BJ (cell line): Measurements from ENCODE around the gene BTD. TPM values are rescaled to one million over a fixed set of nuclear protein-coding genes. Genes with fewer than 3 reads are reported as not detected.

Experiments used
- CTCF ChIA-PET: fragments of 350-600 bp; formaldehyde crosslinking; extraction: SDS; loops from one replicate; lab custom pipeline; 2021; ENCODE audit warnings: antibody characterized with exemption, inconsistent platforms; lab: Yijun Ruan, JAX
- POLR2A ChIA-PET: fragments of 300-600 bp; sonication (Branson Sonifier 250); formaldehyde crosslinking; extraction: SDS; loops from one replicate; lab custom pipeline; 2021; ENCODE audit warnings: antibody characterized with exemption; lab: Charles Lee
- DNase-seq: peaks from one replicate; pipeline ENCODE4 v3.0.0-alpha.2; 2011; ENCODE audit warnings: low read depth
- H3K27me3 ChIP-seq: 2 replicates; pipeline ENCODE4 v1.6.0; 2011; ENCODE audit warnings: low read length; ENCODE audit not compliant: control insufficient read depth, insufficient read depth
- H3K36me3 ChIP-seq: 2 replicates; pipeline ENCODE4 v1.5.1; 2011; ENCODE audit warnings: low read length; ENCODE audit not compliant: control insufficient read depth, insufficient read depth
- H3K4me3 ChIP-seq: 2 replicates; pipeline ENCODE4 v1.5.1; 2011; ENCODE audit warnings: low read depth, mild to moderate bottlenecking, control low read depth, low read length
- polyA plus RNA-seq: library from polyadenylated mRNA; depleted of rRNA; stranded (reverse); fragments of >200 nt; gene quantifications from 2 replicates; pipeline ENCODE4 v1.2.3, GENCODE V29; 2011
- TF ChIP-seq, protein P1 (sequence below): IDR thresholded peaks from 2 replicates; pipeline ENCODE4 v1.5.1; 2011; ENCODE audit warnings: low read depth, mild to moderate bottlenecking, control low read depth, inconsistent platforms, low read length, moderate library complexity; ENCODE audit not compliant: insufficient read depth

BTD gene
- polyA plus RNA-seq, 1 experiment, result 24.8 TPM

DNA sequence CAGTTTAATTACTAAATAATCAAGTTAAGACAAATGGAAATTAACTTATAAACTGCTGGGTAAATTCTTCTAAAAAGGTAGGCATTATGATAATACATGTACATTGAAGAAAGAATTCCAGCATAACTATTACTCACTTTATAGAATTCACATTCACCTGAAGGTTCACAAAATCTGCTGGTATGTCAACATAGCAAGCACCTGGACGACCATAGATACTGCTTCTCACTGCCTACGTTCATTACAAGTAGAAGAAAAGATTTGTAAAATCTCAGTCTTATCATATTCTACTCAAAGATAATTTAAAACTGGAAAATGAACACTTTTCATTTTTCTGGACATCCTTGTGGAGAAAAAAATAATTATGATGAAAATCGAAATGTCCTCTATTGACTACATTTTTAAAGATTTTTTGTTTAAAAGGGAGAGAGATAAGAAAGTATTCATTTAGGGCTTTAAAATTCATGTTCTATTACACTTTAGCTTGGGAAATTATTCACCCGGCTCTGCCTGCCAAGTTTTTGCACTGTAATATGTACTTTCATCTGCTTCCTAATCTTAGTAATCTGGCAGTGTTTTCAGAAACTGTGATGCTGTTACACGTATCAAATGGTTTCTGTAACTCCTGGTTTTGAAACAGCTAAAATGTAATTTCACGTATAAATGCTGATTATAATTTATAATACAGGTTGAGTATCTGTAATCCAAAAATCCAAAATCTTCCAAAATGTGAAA is 16.3 kb upstream of the BTD start:
- TF ChIP-seq, protein P1, sequence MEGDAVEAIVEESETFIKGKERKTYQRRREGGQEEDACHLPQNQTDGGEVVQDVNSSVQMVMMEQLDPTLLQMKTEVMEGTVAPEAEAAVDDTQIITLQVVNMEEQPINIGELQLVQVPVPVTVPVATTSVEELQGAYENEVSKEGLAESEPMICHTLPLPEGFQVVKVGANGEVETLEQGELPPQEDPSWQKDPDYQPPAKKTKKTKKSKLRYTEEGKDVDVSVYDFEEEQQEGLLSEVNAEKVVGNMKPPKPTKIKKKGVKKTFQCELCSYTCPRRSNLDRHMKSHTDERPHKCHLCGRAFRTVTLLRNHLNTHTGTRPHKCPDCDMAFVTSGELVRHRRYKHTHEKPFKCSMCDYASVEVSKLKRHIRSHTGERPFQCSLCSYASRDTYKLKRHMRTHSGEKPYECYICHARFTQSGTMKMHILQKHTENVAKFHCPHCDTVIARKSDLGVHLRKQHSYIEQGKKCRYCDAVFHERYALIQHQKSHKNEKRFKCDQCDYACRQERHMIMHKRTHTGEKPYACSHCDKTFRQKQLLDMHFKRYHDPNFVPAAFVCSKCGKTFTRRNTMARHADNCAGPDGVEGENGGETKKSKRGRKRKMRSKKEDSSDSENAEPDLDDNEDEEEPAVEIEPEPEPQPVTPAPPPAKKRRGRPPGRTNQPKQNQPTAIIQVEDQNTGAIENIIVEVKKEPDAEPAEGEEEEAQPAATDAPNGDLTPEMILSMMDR, result no peak
- no peaks in the 10 kb centered on the region for H3K27me3 ChIP-seq
- ChIA-PET CTCF (no interaction called here), POLR2A (no interaction called here)
- H3K4me3 ChIP-seq, result no peak overlapping the region
- peaks cover 4% of the 10 kb centered on the region; the same call in 1 of the 2 replicates for H3K36me3 ChIP-seq
- DNase-seq, result no peak

DNA sequence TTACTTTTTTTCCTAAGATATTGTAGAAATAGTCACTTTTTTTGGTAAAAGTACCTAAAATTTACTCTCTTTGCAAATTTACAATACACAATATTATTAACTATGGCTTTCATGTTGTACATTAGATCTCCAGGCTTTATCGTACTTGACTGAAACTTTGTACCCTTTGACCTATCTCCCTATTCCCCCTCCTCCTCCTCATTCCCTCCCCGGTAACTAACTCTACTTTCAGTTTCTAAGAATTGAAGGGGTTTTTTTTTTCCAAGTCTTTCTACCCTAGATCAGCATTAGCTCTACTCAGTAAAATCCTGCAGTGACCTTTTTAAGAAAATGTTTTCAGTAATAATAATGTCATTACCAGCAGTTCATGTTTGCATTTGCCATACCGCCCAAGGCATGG is 10.3 kb upstream of the BTD start:
- no peak for DNase-seq
- ChIA-PET POLR2A (no interaction called here), CTCF (interaction anchor here (1.3 kb wide), 1 partner anchor 11 kb away, joined by 3 read pairs; no protein-coding TSS in a partner anchor)

DNA sequence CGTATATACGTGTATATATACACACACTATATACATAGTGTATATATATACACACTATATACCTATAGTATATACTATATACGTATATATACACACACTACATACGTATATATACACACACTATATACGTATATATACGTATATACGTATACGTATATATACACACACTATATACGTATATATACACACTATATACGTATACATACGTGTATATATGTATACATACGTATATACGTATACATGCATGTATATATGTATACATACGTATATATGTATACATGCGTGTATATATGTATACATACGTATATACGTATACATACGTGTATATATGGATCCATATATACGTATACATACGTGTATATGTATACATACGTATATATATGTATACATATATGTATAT is 9.6 kb upstream of the BTD start:
- CTCF ChIA-PET, result no interaction called here
- TF ChIP-seq, protein P1, result no peak
- Histone ChIP-seq H3K36me3 (peaks cover 4% of the 10 kb centered on the region; the same call in 1 of the 2 replicates), H3K4me3 (no peak overlapping the region), H3K27me3 (no peaks in the 10 kb centered on the region)
- POLR2A ChIA-PET, result no interaction called here
- no peak for DNase-seq

More for the DNA sequence above, 10.3 kb upstream of the BTD start:
- H3K36me3 ChIP-seq, result peaks cover 4% of the 10 kb centered on the region; the same call in 1 of the 2 replicates
- H3K27me3 ChIP-seq, result no peaks in the 10 kb centered on the region
- no peak overlapping the region for H3K4me3 ChIP-seq
- TF ChIP-seq, protein P1, result no peak

DNA sequence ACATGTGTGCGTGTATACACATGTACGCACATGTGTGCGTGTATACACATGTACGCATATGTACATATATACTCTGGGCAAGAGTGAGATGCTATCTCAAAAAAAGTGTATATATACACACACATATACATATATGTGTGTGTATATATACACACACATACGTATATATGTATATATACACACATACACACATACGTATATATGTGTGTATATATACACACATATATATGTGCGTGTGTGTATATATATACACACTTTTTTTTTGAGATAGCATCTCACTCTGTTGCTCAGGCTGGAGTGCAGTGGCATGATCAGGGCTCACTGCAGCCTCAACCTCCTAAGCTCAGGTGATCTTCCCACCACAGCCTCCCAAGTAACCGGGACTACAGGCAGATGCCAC is 8.6 kb upstream of the BTD start:
- no peak overlapping the region for H3K4me3 ChIP-seq
- no peaks in the 10 kb centered on the region for H3K27me3 ChIP-seq
- ChIA-PET CTCF (no interaction called here), POLR2A (no interaction called here)
- TF ChIP-seq, protein P1, result no peak
- DNase-seq, result no peak
- peaks cover 4% of the 10 kb centered on the region; the same call in 1 of the 2 replicates for H3K36me3 ChIP-seq

DNA sequence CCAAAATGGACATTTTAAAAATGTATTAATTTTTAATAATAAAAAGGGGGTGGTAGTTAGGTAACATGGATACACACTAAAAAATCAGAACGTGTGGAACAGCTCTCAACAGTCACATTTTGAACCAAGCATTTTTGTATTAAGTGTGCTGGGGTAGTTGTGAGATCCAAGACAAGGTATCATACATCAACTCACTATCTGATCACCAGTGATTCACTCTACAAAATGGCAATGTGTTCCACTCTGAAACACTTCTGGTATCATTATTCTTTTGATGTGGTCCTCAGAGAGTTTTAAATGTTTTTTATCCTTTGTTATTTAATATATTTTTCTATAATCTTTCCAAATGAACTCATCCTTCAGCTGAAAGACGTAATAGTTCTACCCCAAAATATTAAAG is 5.6 kb upstream of the BTD start:
- no peaks in the 10 kb centered on the region for H3K36me3 ChIP-seq
- CTCF ChIA-PET, result no interaction called here

More for the DNA sequence above, 5.6 kb upstream of the BTD start:
- POLR2A ChIA-PET, result no interaction called here
- Histone ChIP-seq H3K27me3 (no peaks in the 10 kb centered on the region), H3K4me3 (no peak overlapping the region)
- no peak for DNase-seq
- TF ChIP-seq, protein P1, result no peak
